GM19193 (cell line): ENCODE measurements around the gene ZNF836.

Experiments
- POLR2A ChIP-seq: IDR thresholded peaks from 4 replicates; pipeline ENCODE4 v1.6.1; 2011; ENCODE audit not compliant: insufficient read depth, insufficient read length; ENCODE audit errors: extremely low read depth

The ZNF836 gene

DNA sequence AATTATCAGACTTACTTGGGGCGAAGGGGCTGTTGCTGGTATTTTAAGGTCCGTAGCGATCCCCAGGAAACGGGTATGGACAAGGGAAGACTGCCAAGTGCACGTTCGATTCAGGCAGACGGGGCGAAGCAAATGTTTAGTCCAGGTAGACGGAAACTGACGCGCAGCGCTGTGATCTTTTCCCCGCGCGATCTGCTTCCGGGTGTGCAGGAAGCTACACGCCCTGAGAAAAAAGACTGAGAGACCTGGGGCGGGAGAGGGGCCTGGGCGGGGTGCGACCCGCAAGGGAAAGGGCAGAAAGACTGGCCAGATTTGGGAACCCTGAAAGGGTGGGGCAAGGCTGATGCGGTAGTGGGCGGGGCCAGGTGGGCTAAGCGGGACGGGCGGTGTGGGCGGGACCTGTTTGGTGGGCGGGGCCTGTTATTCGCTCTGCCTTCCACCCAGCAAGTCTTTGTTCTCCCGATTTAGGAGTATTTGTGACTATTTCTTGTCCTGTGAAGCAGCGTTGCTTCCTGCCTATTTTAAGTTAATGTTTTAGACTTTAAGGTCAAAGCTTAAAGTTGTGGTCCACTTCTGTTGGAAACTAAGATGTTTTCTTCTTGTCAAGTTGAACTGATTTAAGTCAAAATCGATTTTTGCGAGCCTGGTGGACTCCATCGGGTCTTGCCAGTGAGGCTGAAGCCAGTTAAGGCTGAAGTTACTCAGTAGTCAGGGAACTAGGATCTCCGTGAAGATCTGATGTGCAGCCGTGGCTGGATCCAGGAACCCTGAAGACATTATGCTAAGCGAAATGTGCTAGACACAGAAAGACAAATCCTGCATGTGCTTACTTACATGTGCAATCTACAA lies at the start of gene ZNF836:
Gene ZNF836, minus strand, starts transcription at position 301 of the 849 bp plus-strand sequence. CDS start 3,549 bp downstream, outside the sequence.
- TF ChIP-seq POLR2A, result peak; percentile 56

DNA sequence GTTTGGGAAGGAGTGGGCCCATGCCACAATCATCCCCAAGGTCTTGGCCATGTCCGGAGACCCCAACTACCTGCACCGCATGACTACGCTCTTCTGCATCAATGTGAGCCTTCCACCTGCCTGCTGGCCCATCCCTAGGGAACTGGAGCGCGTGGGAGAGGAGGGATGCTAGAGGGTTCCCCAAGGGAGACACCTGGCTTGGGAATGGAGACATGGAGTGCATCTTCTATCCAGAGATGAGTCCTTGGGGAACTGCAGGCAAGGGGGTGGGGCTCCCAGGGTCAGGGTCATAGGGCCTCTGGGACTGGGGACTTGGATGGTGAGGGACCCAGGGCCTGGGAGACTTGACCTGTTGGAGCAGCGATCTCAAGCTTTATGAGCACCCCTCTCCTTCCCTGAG lies 49.6 kb upstream of the ZNF836 start:
- TF ChIP-seq POLR2A, result no peak

DNA sequence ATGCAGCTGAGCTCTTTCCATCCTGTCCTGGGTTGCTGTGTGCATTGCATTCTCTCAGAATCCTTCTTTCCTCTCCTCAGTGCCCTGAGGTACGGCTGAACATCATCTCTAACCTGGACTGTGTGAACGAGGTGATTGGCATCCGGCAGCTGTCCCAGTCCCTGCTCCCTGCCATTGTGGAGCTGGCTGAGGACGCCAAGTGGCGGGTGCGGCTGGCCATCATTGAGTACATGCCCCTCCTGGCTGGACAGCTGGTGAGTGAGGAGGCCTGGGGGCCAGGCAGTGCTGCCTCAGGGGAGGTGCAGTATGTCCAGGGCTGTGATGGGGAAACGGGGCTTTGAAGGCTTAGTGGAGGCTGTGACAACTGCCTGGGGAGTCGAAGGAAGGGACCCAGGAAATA lies 48.2 kb upstream of the ZNF836 start:
- TF ChIP-seq POLR2A, result no peak

DNA sequence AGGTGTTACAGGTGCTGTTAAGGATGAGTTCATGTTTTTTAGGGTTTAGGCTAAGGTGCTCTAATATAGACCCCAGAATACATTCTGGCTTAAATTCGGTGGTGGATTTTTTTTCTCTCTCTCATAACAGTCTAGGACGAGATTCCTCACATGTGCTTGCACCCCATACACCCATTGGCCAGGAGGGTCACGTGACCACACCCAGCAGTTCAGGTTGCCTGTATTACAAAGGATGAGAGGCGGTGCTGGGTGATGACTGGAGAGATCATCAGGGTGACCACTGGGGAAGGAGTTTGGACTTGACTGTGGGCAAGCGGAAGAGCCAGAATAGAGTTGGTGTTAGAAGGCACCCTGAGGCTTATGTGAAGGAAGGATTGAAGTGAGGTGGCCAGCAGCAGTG lies 46.2 kb upstream of the ZNF836 start:
- no peak for TF ChIP-seq POLR2A

DNA sequence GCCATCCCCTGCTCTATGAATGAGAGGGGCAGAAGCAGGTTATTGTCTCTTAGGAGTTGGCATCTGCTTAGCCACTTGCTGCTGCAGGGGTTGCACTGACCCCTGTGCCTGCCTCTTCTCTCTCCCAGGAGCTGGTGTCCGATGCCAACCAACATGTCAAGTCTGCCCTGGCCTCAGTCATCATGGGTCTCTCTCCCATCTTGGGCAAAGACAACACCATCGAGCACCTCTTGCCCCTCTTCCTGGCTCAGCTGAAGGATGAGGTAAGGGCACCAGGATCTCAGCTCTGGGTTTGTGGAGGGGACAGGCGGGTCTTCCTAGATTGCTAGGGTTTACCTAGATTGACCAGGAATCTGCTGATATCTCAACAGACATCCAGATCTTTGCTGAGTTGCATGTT lies 45.0 kb upstream of the ZNF836 start:
- no peak for TF ChIP-seq POLR2A

DNA sequence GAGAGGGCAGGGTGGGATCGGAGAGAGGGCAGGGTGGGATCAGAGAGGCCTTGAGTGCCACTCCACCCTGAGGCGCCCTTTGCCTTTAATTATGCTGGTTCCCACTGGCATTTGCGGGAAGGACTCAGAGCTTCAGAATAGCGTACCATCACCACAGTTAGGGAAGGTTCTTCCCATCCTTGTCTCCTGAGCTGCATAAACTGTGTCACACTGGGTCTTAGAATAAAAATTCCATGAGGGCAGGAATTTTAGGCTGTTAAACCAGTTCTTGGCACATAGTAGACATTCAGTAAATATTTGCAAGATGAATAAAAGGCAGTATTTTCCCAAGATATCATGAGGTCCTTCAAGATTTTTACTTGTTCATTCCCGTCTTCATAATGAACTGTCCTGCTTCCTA lies 42.8 kb upstream of the ZNF836 start:
- no peak for TF ChIP-seq POLR2A

DNA sequence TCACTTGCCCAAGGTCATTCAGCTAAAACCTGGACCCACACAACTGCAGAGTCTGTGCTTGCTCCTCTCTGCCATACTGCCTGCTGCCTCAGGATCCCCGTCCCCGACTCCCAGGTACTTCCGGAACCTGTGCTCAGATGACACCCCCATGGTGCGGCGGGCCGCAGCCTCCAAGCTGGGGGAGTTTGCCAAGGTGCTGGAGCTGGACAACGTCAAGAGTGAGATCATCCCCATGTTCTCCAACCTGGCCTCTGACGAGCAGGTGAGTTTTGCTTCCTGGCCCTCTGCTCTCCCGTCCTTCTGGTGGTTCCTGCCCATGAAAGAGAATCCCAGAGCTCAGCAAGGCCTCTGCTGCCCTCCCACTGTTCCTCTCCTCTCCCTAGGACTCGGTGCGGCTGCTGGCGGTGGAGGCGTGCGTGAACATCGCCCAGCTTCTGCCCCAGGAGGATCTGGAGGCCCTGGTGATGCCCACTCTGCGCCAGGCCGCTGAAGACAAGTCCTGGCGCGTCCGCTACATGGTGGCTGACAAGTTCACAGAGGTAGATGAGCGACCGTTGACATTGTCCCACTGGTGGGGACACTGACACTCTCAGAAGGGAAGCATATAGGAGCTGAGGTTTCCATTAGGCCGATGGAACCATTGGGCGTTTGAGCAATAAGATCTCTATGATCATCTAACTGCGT lies 41.3 kb upstream of the ZNF836 start:
- no peak for TF ChIP-seq POLR2A

DNA sequence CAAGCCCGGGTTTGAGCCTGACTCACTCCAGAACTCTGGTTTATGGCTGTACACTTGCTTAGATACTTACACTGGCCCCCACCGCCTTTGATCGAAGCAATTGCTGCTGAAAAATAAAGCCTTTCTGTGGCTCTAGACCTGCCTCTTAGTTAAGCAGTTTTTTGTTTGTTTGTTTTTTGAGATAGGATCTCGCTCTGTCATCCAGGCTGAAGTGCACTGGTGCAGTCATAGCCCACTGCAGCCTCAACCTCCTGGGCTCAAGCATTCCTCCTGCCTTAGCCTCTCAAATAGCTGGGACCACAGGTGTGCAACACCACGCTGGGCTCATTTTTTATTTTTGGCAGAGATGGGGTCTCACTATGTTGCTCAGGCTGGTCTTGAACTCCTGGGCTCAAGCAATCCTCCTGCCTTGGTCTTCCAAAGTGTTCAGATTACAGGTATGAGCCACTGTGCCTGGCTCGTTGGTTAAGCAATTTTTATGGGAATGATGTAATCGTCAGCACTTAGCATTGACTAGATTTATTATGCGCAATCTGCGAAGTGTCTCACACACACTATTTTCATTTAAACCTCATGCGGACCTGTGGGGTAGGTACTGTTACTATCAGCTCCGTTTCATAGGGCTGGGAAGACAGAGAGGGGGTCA lies 40.6 kb upstream of the ZNF836 start:
- TF ChIP-seq POLR2A, result no peak

DNA sequence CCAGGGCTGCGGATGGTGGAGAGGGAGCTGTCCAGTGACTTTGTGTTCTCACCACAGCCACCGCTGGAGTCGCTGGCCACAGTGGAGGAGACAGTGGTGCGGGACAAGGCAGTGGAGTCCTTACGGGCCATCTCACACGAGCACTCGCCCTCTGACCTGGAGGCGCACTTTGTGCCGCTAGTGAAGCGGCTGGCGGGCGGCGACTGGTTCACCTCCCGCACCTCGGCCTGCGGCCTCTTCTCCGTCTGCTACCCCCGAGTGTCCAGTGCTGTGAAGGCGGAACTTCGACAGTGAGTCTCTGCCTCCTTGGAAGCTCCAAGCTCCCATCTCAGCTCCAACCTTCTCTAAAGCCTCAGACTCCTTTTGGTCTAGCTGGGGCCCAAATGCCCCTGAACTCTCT lies 39.8 kb upstream of the ZNF836 start:
- TF ChIP-seq POLR2A, result no peak

DNA sequence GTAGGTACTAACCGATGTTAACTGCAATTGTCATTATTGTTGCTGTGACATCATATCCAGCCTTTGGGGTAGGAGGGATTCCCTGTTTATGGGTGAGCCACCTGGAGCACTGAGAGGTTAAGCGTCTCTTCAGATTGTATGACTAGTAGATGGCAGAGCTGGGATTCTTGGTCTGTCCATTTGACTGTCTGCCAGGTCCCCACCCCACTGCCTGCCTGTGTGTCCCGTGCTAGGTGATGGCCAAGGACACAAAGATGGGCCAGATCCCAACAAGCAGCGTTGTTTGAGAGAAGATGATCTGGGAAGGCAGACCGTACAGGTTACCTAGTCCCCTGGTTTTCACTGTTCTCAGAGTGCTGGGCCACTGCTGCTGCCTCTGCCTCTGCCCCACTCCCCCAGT lies 35.1 kb upstream of the ZNF836 start:
- no peak for TF ChIP-seq POLR2A

DNA sequence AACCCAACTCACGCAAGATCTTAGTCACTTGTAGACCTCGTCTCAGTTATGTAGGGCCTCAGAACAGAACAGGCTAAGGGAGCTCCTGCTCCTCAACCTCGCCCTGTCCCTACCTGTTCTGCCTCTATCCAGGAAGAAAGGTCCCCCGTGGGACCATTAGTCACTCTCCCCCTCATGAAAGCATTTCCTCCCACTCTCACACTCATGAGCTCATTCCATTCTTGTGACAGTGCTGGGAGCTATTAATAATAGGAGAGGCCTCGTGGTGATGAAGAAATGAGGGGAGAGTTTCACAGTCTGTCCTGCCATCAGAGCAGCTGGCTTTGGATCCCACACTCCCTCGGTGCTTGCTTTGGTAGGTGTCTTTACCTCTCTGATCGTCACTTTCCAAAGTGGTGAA lies 28.6 kb upstream of the ZNF836 start:
- no peak for TF ChIP-seq POLR2A

DNA sequence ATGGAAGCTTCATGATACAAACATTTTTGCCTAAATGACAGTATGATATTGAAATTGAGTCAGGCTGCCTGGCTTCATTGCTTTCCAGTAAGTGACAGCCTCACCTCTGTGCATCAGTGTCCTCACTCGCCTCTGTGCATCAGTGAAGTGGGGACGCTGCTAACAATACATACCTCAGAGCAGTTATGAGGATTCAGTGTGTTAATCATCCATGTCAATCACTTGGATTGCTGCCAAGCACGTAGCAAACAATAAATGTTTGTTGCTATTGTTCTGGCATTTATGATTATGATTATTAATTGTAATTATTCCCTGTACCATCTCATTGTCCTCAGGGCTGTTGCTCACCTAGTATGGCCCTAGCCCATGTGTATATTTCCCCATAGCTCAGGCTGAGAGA lies 27.3 kb upstream of the ZNF836 start:
- no peak for TF ChIP-seq POLR2A

DNA sequence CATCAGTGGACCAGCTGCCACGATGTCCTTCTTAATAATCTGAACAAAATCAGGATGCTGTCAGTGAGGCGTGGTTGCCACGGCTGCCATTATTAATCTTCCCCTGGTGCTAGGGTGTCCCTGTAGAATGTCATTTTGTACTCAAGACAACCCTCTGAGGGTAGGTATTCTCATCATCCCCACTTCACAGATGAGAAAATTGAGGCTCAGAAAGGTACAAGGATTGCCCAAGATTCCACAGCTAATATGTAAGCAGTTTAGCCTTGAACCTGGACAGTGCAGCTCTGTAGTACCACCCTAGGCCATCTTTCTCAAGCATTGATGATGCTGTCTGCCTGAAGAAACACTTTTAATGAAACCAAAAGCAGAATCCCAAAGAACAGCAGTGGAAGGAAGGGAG lies 26.5 kb upstream of the ZNF836 start:
- TF ChIP-seq POLR2A, result no peak

DNA sequence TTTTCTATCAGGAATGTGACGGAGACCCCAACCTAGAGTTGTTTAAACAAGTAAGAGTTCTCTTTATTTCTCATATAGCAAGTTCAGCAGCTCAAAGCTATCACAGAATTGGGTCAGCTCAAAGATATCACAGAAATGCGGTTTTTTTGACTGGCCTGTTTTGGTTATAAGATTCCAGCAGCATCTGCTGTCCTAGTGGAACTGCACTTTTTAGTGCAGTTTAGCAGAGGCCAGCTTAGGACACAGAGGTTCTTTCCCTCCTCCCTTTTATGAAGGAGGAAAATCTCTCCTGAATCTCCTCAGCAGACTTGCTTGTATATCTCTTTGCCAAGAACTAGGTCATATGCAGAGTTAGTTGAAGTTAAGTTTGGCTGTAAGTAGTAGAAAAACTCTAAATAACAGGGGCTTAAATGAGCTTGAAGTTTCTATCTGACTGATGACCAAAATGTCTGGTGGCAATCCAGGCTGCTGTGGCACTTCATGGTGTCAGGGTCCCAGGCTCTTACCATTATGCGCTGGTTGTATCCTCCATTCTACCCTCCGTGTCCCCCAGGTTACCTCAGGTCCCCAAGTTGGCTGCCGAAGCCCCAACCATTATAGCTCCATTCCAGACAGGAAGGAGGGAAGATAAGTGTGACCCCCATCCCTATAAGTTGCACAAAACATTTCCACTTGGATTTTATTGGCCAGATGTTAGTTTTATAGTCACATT lies 25.0 kb upstream of the ZNF836 start:
- no peak for TF ChIP-seq POLR2A

DNA sequence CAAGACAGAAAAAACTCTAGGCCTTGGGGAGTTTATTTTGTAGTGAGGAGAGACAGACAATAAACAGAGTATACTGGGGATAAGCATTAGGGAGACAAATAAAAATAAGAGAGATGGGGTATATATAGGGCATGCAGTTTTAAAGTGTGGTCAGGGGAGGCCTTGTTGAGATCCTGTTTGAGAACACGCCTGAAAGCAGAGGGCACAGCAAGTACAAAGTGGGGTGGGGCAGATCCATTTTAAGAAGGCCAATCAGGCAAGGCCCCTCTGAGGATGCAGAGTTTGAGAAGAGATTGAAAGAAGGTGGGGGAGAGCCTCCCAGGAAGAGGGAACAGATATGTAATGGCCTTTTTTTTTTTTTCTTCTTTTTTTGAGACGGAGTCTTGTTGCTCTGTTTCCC lies 20.5 kb upstream of the ZNF836 start:
- TF ChIP-seq POLR2A, result no peak
